Embryonic facial prominence (tissue), 1 donor: ENCODE measurements around the gene ABI3BP.

Source experiments
- DNase-seq: peaks from one replicate; pipeline ENCODE4 v3.0.0-alpha.2; 2016; ENCODE audit errors: extremely low spot score

The ABI3BP gene

GRCh38 chr3:100941451-100941850 is 51.8 kb downstream of the ABI3BP start:
- DNase-seq, result no peak

GRCh38 chr3:100941041-100941440 is 52.2 kb downstream of the ABI3BP start:
- peak; percentile 49 for DNase-seq

GRCh38 chr3:100936931-100937330 is 56.3 kb downstream of the ABI3BP start:
- no peak for DNase-seq

GRCh38 chr3:100932491-100932890 is 60.7 kb downstream of the ABI3BP start:
- no peak for DNase-seq

- DNase-seq, result no peak
These were observed 64.4 kb downstream of the ABI3BP start for GRCh38 chr3:100928638-100929428.

- no peak for DNase-seq
These were observed 65.4 kb downstream of the ABI3BP start for GRCh38 chr3:100927775-100928174.

GRCh38 chr3:100915706-100916495 is 77.3 kb downstream of the ABI3BP start:
- DNase-seq, result no peak

- DNase-seq, result no peak
These were observed 79.2 kb downstream of the ABI3BP start for GRCh38 chr3:100913870-100914648.

DNA sequence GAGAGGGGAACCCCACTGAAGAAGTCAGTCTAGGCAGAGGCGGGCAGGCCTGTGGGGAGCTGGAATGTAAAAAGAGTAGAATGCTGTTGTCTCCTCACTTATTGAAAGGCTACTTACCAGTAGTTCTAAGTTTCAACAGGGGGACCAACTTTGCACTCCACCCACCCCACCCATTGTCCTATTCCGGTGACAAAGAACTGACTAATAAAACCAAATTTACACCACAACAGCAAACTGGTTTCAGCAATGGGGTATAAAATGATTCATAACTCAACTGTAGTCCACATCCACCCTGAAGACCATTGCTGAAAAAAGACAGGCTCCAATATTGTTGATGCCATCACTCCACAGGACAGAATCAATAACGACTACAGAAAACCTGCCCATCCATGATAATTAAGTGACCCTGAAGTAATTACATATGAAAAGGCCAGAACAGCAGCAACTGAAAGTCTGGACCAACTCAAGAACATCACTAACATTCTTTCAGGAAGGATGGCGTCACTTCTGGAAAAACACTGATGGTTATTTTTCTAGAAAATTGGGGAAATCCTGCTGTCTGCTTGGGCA is 80.2 kb downstream of the ABI3BP start:
- no peak for DNase-seq

DNA sequence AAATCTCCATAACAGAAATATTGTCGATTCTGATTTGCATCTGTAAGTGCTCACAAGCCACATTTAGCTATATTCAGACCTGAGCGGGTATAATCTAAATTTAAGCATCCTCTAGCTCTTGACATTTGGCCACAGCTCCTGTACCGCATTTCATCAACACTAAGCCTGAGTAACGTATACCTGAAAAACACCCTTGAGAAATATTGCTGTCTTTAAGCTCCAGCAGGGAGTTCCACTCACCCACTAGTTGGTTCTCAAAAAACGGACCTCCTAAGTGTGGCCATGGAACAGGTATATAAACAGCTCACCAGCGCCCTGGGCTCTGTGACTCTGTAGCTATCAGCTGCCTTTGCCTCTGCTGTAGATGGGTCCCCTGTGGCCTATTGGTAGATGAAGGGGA is 80.7 kb downstream of the ABI3BP start:
- DNase-seq, result no peak

DNA sequence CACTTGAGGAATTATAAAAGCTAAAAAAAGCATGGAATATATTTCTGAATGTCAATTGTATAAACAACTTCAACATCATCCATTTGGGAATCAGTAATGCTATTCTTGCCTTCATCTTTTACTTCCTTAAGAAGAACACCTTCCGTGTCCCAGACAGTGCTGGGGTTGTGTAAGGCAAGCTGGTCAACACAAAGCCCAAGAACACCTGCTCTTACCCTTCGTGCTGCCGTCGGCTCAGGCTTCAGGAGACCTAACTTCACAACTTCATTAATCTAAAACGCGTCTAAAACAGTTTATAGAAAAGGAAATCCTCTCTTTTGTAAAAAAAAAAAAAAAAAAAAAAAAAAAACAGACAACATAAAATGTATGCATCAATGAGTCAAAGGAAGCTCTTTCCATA is 81.3 kb downstream of the ABI3BP start:
- DNase-seq, result no peak

DNA sequence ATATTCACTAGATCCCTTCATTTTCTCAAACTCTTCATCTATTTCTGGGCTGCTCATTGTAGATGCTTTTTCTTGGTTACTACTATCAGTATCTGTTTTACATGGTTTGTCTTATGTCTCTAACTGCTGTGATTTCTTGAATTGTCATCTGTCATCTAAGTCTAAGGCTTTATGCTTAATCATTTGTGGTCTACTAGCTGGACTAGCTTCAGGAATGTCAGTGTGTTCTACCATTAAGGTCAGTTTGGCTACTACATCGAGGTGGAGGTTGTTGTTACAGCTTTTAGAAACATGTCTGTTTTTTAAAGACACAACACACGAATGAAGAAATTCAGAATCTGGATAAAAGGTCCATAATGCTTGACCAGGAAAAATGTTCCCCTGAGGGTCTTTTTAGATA is 82.2 kb downstream of the ABI3BP start:
- no peak for DNase-seq

DNA sequence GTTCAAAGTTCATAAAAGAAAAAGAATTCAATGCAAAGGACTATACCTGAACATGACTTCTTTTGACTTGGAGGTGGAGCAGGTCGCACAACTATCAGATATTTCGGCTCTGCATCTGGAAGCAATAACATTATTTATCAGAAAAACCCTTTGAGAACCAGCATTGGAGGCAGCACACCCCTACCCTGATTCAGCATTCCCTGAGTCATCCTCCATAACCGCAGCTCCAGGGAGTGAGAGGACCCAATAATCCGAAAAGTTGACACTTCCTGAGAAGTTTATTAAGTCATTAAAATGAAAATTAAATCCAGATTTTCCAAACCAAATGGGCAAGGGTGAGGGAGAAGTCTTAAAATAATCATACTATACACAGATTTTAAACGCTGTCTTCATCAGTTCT is 90.6 kb downstream of the ABI3BP start:
- DNase-seq, result no peak

- no peak for DNase-seq
These were observed 92.4 kb downstream of the ABI3BP start for GRCh38 chr3:100900671-100901335.

- no peak for DNase-seq
These were observed 93.7 kb downstream of the ABI3BP start for GRCh38 chr3:100899440-100900091.

DNA sequence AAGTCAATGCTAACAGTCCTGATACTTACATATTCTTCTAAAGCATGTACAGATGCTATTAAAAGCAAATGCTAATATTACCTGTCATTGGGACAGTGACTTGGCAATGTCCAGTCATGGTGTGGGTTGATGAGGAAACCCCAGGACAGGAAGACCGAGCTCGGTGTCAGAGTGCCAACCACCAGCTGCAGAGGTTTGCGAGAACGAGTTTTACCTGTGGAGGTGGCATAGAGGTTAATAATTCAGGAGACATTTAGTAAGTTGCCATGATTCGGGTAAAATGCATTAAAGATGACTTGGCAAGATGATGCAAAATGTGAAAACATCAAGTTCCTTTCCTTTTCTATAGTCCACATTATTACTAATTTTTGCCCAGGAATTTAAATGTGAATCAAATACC is 94.5 kb downstream of the ABI3BP start:
- no peak for DNase-seq

DNA sequence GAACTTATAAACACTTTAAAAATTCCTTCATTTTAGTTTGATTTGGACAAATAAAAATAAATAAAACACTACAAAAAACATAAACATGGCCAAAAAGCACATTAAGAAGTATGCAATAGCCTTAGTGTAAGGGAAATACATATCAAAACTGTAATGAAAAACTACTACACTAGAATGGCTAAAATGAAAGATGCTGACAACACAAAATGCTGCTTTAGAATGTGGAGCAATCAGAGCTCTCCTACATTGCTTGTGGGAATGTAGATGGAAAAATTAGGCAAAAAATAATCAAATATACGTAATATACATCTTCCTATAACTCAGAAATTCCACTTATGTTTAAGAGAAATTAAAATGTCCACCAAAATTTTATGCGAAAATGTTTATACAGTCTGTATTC is 96.2 kb downstream of the ABI3BP start:
- no peak for DNase-seq

DNA sequence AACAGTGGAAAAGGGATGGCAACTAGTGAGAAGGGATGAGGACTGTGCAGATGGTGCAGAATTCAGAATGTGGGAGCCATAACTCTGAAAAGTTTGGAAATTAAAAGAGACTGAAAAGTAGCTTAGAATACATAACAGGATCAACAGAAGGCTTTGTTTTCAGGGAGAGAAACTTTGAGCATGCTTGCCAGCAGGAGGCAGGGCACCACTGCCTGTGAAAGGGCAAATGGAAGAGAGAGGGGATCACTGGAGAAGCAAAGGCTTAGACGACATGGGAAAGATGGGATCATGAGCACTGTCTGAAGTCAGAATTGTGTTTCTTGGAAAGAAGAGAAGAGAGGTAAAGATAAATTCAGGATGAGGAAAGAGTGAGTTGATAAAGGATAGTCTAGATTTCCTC is 99.6 kb downstream of the ABI3BP start:
- no peak for DNase-seq

DNA sequence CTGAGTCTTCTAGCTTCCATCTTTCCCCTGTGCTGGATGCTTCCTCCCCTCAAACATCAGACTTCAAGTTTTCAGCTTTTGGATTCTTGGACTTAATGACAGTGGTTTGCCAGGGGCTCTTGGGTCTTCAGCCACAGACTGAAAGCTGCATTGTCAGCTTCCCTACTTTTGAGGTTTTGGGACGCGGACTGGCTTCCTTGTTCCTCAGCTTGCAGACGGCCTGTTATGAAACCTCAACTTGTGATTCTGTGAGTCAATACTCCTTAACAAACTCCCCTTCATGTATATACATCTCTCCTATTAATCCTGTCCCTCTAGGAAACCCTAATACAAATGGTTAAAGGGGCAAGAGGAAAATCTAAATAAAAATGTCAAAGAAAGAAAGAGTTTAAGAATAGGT is 100.1 kb downstream of the ABI3BP start:
- no peak for DNase-seq

DNA sequence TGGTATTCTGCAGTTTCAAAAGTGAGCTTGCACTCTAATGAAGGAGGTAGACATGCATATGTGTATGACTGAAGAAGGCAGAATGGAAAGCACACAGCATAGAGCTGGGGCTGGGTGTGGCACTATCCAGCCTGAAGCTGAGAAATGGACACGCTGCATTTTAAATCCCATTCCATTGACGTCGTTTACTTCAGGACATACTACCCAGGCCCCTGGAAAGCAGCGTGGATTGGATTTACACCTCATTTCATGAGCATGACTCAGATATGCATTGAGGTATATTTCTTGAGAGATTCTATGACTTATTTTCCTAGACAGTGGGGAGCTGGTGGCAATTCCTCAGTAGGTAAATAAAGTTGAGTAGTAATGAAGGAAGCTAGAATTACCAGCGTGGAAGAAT is 101.4 kb downstream of the ABI3BP start:
- DNase-seq, result no peak

DNA sequence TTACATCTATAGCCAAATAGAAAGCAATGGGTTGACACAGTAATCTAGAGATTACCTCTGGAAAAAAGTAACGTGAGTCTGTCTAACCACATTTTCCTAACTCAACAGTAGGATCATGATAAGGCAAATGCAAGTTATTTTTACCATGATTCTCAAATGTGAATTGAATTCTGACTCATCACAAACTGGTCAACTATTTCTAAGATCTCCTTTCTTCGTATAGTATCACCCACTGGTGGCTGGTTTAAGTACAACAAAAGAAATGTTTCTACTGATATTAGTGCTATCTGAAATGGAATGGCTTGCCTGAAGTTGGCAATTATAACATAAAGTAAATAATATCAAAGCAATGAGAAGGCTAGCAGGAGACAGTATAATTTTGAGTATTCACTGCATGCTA is 102.2 kb downstream of the ABI3BP start:
- no peak for DNase-seq
